ENCODE measurements around the gene MZT2A.
"Not testable (repeated sequence)": the region's sequence is repeated elsewhere in the genome, so short reads cannot be mapped to it uniquely, and the experiment has no call there.

The MZT2A gene

GRCh38 chr2:131492418-131493198 lies 411 bp upstream of the MZT2A start:
- peak; percentile 83 for DNase-seq (ENCODE audit: low read depth)

GRCh38 chr2:131491469-131491836 lies 744 bp downstream of the MZT2A start:
- DNase-seq (ENCODE audit: low read depth) = not testable (repeated sequence)

GRCh38 chr2:131490616-131491468 lies 1.4 kb downstream of the MZT2A start:
- DNase-seq (ENCODE audit: low read depth) = not testable (repeated sequence)

- no peak for DNase-seq (ENCODE audit: low read depth)
Observed at GRCh38 chr2:131488306-131489205, 3.6 kb downstream of the MZT2A start.

- DNase-seq (ENCODE audit: low read depth) = not testable (repeated sequence)
Observed at GRCh38 chr2:131486201-131486902, 5.8 kb downstream of the MZT2A start.

- DNase-seq (ENCODE audit: low read depth) = not testable (repeated sequence)
Observed at GRCh38 chr2:131484906-131485460, 7.2 kb downstream of the MZT2A start.

GRCh38 chr2:131483981-131484820 lies 8.0 kb downstream of the MZT2A start:
- not testable (repeated sequence) for DNase-seq (ENCODE audit: low read depth)

GRCh38 chr2:131482506-131483155 lies 9.6 kb downstream of the MZT2A start:
- not testable (repeated sequence) for DNase-seq (ENCODE audit: low read depth)

GRCh38 chr2:131480351-131480750 lies 11.8 kb downstream of the MZT2A start:
- DNase-seq (ENCODE audit: low read depth) = not testable (repeated sequence)

GRCh38 chr2:131478850-131479461 lies 13.2 kb downstream of the MZT2A start:
- DNase-seq (ENCODE audit: low read depth) = not testable (repeated sequence)

- not testable (repeated sequence) for DNase-seq (ENCODE audit: low read depth)
Observed at GRCh38 chr2:131478074-131478849, 13.9 kb downstream of the MZT2A start.

GRCh38 chr2:131477227-131477626 lies 15.0 kb downstream of the MZT2A start:
- DNase-seq (ENCODE audit: low read depth) = not testable (repeated sequence)

GRCh38 chr2:131476363-131476762 lies 15.8 kb downstream of the MZT2A start:
- not testable (repeated sequence) for DNase-seq (ENCODE audit: low read depth)

GRCh38 chr2:131475831-131476230 lies 16.4 kb downstream of the MZT2A start, which contains the start of gene TUBA3D:
Gene TUBA3D, plus strand, starts transcription at chr2:131476119. Its CDS starts 81 bp downstream, at chr2:131476200.
- DNase-seq (ENCODE audit: low read depth) = no peak

- not testable (repeated sequence) for DNase-seq (ENCODE audit: low read depth)
Observed at GRCh38 chr2:131473266-131473665, 18.9 kb downstream of the MZT2A start.

- DNase-seq (ENCODE audit: low read depth) = not testable (repeated sequence)
Observed at GRCh38 chr2:131471624-131472023, 20.6 kb downstream of the MZT2A start.

- not testable (repeated sequence) for DNase-seq (ENCODE audit: low read depth)
Observed at GRCh38 chr2:131470944-131471343, 21.3 kb downstream of the MZT2A start.

GRCh38 chr2:131467722-131468121 lies 24.5 kb downstream of the MZT2A start:
- not testable (repeated sequence) for DNase-seq (ENCODE audit: low read depth)
